LNCAP (cell line): ENCODE results near the gene AKR1B1.

Experiments
- TF ChIP-seq, protein P1 (sequence below): fragments of 450-650 bp; IDR thresholded peaks from 2 replicates; pipeline ENCODE4 v1.5.1; 2017; ENCODE audit warnings: mild to moderate bottlenecking

Gene AKR1B1

DNA sequence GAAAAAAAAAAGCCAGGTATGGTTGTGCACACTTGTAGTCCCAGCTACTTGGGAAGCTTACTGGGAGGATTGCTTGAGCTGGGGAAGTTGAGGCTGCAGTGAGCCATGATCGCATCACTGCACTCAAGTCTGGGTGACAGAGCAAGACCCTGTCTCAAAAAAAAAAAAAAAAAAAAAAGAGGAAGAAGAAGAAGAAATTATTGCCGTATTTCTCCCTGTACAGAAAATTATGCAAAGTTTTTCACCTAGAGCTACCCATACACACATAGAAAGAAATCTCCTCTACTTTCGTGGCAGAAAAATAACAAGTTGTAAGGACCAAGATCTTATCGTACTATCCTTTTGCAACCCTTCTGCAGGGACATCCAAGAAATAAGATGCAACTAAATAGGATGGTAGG lies 25.5 kb downstream of the AKR1B1 start:
- TF ChIP-seq, protein P1, sequence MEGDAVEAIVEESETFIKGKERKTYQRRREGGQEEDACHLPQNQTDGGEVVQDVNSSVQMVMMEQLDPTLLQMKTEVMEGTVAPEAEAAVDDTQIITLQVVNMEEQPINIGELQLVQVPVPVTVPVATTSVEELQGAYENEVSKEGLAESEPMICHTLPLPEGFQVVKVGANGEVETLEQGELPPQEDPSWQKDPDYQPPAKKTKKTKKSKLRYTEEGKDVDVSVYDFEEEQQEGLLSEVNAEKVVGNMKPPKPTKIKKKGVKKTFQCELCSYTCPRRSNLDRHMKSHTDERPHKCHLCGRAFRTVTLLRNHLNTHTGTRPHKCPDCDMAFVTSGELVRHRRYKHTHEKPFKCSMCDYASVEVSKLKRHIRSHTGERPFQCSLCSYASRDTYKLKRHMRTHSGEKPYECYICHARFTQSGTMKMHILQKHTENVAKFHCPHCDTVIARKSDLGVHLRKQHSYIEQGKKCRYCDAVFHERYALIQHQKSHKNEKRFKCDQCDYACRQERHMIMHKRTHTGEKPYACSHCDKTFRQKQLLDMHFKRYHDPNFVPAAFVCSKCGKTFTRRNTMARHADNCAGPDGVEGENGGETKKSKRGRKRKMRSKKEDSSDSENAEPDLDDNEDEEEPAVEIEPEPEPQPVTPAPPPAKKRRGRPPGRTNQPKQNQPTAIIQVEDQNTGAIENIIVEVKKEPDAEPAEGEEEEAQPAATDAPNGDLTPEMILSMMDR, result no peak

DNA sequence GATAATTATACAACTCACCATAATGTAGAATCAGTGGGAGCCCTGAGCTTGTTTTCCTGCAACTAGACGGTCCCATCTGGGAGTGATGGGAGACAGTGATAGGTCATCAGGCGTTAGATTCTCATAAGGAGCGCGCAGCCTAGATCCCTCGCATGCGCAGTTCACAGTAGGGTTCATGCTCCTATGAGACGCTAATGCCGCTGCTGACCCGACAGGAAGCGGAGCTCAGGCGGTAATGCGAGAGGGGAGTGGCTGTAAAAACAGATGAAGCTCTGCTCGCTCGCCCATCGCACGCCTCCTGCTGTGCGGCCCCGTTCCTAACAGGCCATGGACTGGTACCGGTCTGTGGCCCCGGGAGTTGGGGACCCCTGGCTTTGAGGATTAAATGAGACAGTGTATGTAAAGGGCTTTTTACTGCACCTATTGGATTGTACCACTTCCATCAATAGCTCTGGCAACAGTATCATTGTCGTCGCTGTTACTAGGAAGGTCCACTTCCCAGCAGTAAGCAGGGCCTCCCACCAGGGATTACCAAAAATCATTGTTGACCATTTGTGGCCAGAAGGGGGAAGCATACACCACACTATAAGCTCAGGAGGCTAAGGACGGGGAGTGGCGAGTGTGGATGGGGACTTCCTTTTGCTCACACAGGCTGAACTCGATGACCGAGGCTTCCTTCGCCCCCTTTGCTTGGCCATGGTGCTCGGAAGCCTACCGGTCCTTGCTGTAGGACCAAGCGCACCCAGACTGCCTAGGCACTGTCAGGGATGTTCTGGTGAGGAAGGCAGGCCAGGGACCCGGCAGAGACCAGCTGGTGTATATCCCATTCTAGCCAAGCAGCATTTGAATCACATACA lies 26.4 kb downstream of the AKR1B1 start:
- TF ChIP-seq, protein P1, result peak; percentile 83

DNA sequence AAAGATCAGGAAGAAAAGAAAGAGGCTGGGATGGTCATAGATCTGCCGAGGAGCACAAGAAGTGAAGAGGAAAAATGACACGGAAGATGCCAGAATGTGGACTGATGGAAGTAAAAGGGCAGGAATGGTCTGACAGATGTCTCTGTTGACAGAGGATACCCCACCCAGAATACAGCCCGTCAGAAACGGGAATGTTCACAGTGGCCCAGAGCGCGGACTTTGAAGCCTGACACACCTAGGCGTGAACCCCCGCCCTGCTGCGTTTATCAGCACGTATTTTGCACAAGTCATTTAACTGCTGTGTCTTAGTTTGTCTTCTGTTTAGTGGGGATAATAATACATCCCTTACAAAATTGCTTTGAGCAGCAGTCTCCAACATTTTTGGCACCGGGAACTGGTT lies 27.1 kb downstream of the AKR1B1 start:
- TF ChIP-seq, protein P1, result no peak

DNA sequence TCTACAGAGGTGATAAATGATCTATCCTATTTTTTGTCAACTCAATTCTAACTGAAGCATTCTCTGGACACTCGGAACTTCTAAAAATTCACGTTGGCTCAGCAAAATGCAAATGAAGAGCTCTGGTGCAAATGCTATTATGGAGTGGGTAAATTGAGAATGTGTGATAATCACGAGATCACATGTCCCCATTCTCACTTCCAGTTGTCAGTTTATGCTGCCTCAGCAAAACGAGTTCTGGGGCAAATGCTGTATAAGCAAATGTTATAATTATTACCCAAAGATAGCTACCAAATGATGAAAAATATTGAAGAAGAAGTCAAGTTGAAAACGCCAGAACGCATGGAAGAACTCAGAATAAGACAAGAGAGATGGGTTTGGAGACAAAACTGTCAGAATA lies 29.4 kb downstream of the AKR1B1 start:
- TF ChIP-seq, protein P1, result no peak

DNA sequence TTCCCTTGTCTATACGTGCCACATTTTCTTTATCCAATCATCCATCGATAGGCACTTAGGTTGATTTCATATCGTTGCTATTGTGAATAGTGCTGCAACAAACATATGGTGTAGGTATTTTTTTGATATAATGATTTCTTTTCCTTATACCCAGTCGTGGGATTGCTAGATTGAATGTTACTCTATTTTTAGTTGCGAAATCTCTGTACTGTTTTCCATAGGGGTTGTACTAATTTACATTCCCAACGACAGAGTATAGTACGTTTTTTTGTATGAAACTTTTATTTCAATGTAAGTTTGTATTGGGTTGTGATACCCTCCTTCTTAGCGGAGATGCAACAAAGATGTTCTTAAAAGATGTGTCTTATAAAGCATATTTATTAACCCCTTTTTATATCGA lies 30.0 kb downstream of the AKR1B1 start:
- TF ChIP-seq, protein P1, result no peak

DNA sequence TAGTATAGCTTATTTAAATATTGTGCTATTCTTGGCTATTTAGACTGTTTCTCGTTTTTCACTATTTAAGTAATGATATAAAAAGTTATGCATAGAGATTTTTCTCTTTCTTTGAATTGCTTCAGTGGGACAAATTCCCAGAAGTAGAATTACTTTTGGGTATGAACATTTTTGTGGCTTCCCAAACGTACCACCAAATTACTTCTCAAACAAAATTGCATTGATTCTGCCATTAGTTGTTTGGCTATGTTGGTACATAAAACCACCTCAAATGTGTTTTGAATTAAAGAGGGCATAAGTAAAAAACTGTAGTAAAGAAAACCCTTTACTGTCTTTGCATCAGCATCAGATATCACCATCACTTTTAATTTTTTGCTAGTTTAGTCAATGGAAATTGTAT lies 31.0 kb downstream of the AKR1B1 start:
- TF ChIP-seq, protein P1, result no peak

DNA sequence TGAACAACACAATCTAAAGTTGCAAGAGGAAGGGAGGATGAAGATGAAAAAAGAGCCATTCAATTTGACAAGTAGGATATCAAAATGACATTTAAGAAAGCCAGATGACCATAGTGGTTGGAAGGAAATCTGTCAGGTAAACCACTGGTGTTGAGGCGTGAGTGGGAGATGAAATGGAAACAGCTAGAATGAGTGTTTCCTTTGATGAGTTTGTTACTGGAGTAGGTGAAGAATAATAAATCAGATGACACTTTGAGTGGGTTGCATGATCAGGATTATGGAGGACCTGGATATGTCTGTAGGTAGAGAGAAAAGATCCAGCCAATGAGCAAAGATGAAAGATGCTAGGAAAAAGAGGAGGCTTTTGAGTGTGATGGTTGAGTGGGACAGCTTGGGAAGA lies 33.1 kb downstream of the AKR1B1 start:
- TF ChIP-seq, protein P1, result no peak
